HG03025 (cell line): Measurements from ENCODE around the gene KCNIP4.

Source experiments
- ATAC-seq: cut with Tn5 transposase; IDR thresholded peaks from one replicate; pipeline ENCODE4 v1.9.1; 2021; ENCODE audit warnings: mild to moderate bottlenecking, moderate library complexity; ENCODE audit not compliant: unreplicated experiment, low FRiP score

Gene KCNIP4

DNA sequence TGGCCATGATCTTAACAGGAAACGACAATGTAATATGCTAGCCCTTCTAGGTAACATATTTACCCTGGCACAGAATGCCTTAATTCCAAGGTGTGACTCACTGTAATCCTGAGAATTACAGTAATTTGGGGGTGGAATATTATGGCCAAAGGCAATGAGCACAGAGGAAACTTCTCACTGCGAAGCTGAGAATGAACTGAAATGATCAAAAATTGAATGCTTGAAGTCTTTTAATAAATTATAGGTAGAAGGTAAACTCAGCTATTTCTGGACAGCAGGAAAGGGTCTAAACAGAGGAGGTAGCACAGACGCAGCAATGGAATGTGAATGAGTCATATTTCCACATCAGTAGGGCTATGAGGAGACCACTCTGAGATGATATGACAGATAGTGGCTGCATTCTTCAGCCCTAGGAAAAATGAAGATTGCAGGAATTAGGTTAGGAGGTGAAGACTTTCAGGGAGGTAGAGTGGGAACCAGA lies 935.7 kb downstream of the KCNIP4 start:
- no peak for ATAC-seq

DNA sequence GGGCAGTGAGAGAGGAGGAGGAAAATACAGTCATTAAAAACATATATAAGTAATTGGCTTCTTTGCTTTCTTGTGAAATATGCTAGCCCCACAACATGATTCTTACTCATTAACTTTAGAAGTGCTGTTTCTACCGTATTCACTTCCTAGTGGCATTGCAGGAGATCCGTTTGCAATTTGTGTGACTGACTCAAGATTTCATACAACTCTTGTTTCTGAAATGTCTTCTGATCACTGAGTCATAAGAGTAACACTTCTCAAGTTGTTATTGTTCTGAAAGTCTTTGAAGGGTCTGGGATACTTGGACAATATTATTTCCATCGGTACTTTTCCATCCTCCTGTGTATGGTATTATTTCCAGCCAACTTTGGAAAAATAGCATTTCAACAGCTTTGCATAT lies 937.5 kb downstream of the KCNIP4 start:
- ATAC-seq = no peak

DNA sequence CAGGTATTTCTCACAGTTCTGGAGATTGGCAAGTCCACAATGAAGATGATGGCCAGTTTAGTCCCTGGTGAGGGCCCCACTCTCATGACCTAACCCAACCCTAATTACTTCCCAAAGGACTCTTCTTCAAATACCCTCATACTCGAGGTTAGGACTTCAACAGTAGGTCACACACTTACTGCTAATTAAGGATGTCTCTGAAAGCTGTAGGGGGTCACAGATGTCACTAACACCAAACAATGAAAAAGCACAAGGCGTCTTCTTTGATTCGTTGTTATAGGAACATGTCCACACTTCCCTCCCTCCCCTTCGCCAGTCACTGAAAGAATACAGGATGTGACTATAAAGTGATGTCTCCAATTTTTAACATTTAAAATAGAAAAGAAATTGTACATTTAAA lies 938.6 kb downstream of the KCNIP4 start:
- ATAC-seq = no peak

DNA sequence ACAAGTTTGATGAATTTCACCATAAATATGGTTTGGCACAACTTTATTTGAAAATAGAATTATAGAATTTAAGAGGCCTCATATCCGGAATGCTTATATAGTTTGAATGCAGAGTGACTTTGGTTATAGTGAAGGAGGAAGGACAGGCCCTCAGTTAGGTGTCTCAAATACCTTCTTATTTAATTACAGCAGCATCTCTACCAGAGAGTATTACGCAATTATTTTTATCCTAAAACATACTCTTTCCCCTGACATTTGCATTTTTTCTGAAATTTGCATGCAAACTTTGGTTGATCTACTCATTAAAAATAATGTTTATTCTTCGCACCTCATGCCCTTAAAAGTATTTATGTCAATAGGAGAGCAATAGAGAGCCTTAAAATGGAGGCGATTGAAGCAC lies 942.9 kb downstream of the KCNIP4 start:
- no peak for ATAC-seq

- ATAC-seq = no peak
Observed at GRCh38 chr4:21002976-21003375, 945.6 kb downstream of the KCNIP4 start.

- ATAC-seq = no peak
Observed at GRCh38 chr4:21002286-21002685, 946.3 kb downstream of the KCNIP4 start.

DNA sequence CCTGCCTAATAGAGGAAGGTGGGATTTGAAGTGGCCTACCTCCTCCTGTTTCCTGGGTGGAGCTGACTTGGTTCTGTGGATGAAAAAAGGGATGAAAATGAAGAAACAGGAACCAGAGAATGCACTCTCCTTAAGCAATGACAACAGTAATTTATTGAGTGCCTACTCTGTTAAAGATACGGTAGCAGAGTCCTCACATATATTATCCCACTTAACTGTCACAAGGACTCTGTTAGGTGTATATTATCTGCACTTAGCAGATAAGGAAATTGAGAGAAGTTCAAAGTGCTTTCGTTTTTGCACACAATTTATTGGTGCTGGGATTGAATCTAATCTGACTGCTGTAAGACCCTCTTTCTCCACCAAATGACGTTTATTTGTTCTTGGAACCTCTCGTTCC lies 947.1 kb downstream of the KCNIP4 start:
- ATAC-seq = no peak

- ATAC-seq = no peak
Observed at GRCh38 chr4:20997886-20998285, 950.7 kb downstream of the KCNIP4 start.

- ATAC-seq = no peak
Observed at GRCh38 chr4:20995610-20996009, 953.0 kb downstream of the KCNIP4 start.

DNA sequence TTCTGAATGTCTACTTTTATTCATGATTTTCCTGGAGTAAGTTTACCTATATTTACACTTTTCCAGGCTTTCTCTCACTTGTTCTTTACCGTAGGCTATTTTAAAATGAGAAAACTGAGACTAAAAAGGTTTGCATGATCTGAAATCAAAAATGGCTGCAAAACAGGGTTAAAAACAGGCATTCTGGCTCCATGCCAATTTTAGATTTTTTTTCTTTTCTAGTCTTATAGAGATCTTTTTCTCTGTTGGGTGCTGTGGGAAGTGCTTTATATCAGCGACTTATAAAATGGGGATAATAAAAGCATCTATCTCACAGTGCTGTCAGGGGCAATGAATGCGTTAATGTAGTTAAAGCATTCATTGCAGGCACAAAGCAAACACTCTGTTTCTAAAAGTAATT lies 953.6 kb downstream of the KCNIP4 start:
- no peak for ATAC-seq

GRCh38 chr4:20992002-20992401 lies 956.6 kb downstream of the KCNIP4 start:
- no peak for ATAC-seq

GRCh38 chr4:20987191-20987590 lies 961.4 kb downstream of the KCNIP4 start:
- no peak for ATAC-seq

DNA sequence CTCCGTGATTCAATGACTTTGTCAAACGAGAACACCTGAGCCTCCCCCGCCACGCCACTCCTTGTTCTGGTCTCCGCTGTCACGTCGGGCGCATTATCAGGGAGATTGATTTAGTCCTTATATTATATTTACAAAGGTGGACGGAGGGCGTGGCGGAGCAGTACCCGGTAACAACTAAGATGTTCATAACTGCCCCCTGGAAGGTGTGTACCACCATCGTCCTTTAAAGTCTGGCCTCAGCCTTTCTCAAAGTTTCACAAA lies 964.1 kb downstream of the KCNIP4 start:
- ATAC-seq = no peak

- ATAC-seq = no peak
Observed at GRCh38 chr4:20983763-20984575, 964.6 kb downstream of the KCNIP4 start.

DNA sequence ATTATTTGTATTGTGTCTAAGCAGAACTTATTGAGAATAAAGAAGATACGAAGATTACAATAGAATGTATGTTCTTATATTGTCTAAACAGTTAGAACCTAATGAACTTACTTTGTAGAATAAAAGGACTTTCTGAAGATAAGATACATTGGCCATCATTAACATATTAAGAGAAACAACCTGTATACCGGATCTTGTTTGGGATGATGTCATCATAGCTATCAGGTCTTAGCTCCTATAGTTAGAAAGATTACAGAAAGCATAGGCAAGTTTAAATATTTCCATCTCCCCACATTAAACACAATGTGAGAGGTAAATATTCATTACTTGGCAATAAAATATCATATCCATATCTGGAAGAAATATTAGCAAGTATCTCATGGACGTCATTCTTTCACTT lies 966.0 kb downstream of the KCNIP4 start:
- ATAC-seq = no peak

GRCh38 chr4:20960291-20960690 lies 988.3 kb downstream of the KCNIP4 start:
- ATAC-seq = no peak

DNA sequence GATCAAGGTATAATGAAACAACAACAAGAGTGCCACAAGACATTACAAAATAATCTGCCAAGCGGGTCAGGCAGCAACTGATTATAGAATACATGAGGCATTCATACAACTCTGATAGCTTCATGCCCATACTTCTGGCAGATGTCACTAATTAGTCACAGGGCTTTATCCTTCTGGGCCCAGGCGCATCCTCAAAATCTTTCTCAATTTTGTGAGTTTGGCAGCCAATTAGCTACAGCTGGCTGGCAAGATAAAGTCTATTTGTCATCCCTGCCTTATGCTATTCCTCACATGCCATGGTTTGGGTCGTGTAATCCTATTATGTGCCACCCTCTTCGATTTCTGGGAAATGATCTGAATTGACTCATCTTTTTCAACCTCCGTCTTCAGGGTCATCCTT lies 994.0 kb downstream of the KCNIP4 start:
- no peak for ATAC-seq

- ATAC-seq = no peak
Observed at GRCh38 chr4:20944961-20945360, 1003.6 kb downstream of the KCNIP4 start.

DNA sequence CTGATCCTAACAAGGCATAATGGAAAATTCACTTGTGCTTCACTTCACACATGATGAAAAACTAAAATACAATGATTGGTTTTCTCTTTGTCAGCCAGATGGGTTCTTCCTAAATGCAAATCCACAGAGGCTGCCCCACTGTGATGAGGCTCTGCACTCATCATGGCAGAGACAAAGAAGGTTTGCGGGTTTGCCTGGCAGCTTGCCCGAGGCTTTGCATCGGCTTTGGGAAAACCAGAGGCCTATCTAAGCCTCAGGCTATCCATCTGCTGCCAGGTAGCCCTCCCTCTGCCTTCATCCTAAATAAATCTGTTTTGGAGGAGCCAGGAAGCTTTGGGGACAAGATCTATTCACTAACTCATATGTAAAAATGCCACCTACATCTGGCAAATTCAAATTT lies 1004.1 kb downstream of the KCNIP4 start:
- no peak for ATAC-seq

DNA sequence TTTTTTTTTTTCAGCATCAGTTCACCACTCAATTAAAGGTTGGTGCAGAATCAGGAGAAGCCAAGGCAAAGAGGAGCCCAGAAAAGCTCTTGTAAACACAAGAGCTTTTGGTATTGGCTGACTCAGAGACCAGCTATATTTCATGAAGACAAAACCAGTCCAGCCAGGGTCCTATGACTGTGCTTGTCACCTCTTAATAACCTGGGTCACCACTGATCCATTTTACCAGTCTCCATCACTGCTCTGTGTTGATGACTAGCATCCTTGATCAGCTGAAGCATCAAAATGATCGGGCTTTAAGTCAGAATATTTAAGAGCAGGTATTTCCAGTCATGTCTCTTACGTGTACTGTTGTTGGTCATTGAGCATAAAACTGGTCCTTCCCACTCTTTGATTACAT lies 1010.4 kb downstream of the KCNIP4 start:
- ATAC-seq = no peak

- no peak for ATAC-seq
Observed at GRCh38 chr4:20926529-20926928, 1022.0 kb downstream of the KCNIP4 start.

GRCh38 chr4:20925176-20925575 lies 1023.4 kb downstream of the KCNIP4 start:
- no peak for ATAC-seq

DNA sequence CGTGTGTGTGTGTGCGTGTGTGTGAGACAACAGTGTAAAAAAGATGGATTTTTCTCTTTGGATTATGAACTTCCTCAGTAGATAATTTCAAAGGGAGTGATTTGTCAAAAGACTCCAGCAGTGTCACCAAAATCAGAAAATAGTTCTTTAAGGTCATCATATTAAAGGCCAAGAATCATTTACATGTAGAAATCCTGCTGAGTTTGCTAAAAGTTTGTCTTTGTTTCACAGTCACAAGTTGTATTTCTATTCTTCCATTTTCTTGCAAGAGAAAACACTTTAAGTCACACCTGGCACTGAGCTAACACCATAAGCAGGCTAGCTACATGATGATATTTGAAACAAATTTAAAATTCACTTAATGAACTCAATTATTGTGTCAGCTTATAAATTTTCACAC lies 1025.6 kb downstream of the KCNIP4 start:
- ATAC-seq = no peak
